PC-9 (cell line): Measurements from ENCODE around the gene LSM4. TPM values are rescaled to one million over a fixed set of nuclear protein-coding genes. Genes with fewer than 3 reads are reported as not detected.

Experiments
- BruUV-seq: library from RNA; stranded (reverse); fragments of 400-500 nt; replicated peaks from 2 replicates; lab custom pipeline; 2021; lab: Mats Ljungman, UMichigan
- CTCF ChIA-PET: fragments of 300-600 bp; sonication (Branson Sonifier 250); formaldehyde crosslinking; loops from one replicate; lab custom pipeline; 2022; ENCODE audit warnings: antibody characterized with exemption; lab: Charles Lee
- POLR2A ChIA-PET: fragments of 300-600 bp; sonication (Branson Sonifier 250); formaldehyde crosslinking; loops from one replicate; lab custom pipeline; 2022; ENCODE audit warnings: antibody characterized with exemption; ENCODE audit not compliant: unreplicated experiment; lab: Charles Lee
- DNase-seq, 2 experiments: peaks; one replicate each; pipeline versions ENCODE4 v3.0.0 to v3.0.0-alpha.2; 2015 to 2022; ENCODE audit warnings: mixed read lengths in 1 of 2
- H2AFZ ChIP-seq: fragments of 200-600 bp; sonication (generic); 2 replicates; pipeline ENCODE4 v1.8.1; 2017; ENCODE audit warnings: antibody characterized with exemption
- H3F3A ChIP-seq: fragments of 200-600 bp; sonication (generic); 2 replicates; pipeline ENCODE4 v1.8.1; 2017; ENCODE audit warnings: antibody characterized with exemption, mild to moderate bottlenecking, low read depth; ENCODE audit not compliant: insufficient read depth
- H3K27ac ChIP-seq: fragments of 200-600 bp; sonication (generic); 2 replicates; pipeline ENCODE4 v1.6.1; 2016; ENCODE audit warnings: mixed run types
- H3K27me3 ChIP-seq: fragments of 200-600 bp; sonication (generic); 2 replicates; pipeline ENCODE4 v1.6.1; 2016; ENCODE audit warnings: low read depth, mixed run types; ENCODE audit not compliant: insufficient read depth
- H3K36me3 ChIP-seq: fragments of 200-600 bp; sonication (generic); 2 replicates; pipeline ENCODE4 v1.6.1; 2016; ENCODE audit warnings: low read depth, mixed run types
- H3K4me1 ChIP-seq: fragments of 200-600 bp; sonication (generic); replicated peaks from 2 replicates; pipeline ENCODE4 v1.6.1; 2016; ENCODE audit warnings: mixed run types; ENCODE audit not compliant: insufficient read depth
- H3K4me2 ChIP-seq: fragments of 200-600 bp; sonication (generic); 2 replicates; pipeline ENCODE4 v1.6.1; 2017; ENCODE audit warnings: mixed run types
- H3K4me3 ChIP-seq: fragments of 200-600 bp; sonication (generic); 2 replicates; pipeline ENCODE4 v1.6.1; 2016; ENCODE audit warnings: mixed run types
- H3K79me2 ChIP-seq: fragments of 200-600 bp; sonication (generic); 2 replicates; pipeline ENCODE4 v1.6.1; 2017; ENCODE audit warnings: low read depth, mixed run types
- H3K9me2 ChIP-seq: fragments of 200-600 bp; sonication (generic); 2 replicates; pipeline ENCODE4 v1.8.1; 2017; ENCODE audit warnings: mild to moderate bottlenecking; ENCODE audit not compliant: insufficient read depth
- H3K9me3 ChIP-seq: fragments of 200-600 bp; sonication (generic); 2 replicates; pipeline ENCODE4 v1.8.1; 2016; ENCODE audit warnings: low read depth; ENCODE audit not compliant: insufficient read depth
- H4K20me1 ChIP-seq: fragments of 200-600 bp; sonication (generic); 2 replicates; pipeline ENCODE4 v1.8.1; 2017; ENCODE audit not compliant: insufficient read depth
- CTCF ChIP-seq: fragments of 200-600 bp; sonication (generic); conservative IDR thresholded peaks from 2 replicates; pipeline ENCODE4 v1.6.1; 2017; ENCODE audit warnings: mixed run types, antibody characterized with exemption, mild to moderate bottlenecking, moderate library complexity
- EZH2 ChIP-seq: fragments of 200-600 bp; sonication (generic); IDR thresholded peaks from 2 replicates; pipeline ENCODE4 v1.8.0; 2017; ENCODE audit warnings: antibody characterized with exemption, low read depth
- intact Hi-C: fragments of 100-400 bp; cut with micrococcal nuclease; formaldehyde crosslinking; loops from one replicate; pipeline ENCODE4 v1.10.0; 2022; ENCODE audit not compliant: unreplicated experiment
- total RNA-seq: library from RNA; stranded (reverse); gene quantifications from 2 replicates; pipeline ENCODE4 v1.2.3, GENCODE V29; 2021

Gene LSM4
- total RNA-seq, 1 experiment from 2014 or later: 323 TPM

DNA sequence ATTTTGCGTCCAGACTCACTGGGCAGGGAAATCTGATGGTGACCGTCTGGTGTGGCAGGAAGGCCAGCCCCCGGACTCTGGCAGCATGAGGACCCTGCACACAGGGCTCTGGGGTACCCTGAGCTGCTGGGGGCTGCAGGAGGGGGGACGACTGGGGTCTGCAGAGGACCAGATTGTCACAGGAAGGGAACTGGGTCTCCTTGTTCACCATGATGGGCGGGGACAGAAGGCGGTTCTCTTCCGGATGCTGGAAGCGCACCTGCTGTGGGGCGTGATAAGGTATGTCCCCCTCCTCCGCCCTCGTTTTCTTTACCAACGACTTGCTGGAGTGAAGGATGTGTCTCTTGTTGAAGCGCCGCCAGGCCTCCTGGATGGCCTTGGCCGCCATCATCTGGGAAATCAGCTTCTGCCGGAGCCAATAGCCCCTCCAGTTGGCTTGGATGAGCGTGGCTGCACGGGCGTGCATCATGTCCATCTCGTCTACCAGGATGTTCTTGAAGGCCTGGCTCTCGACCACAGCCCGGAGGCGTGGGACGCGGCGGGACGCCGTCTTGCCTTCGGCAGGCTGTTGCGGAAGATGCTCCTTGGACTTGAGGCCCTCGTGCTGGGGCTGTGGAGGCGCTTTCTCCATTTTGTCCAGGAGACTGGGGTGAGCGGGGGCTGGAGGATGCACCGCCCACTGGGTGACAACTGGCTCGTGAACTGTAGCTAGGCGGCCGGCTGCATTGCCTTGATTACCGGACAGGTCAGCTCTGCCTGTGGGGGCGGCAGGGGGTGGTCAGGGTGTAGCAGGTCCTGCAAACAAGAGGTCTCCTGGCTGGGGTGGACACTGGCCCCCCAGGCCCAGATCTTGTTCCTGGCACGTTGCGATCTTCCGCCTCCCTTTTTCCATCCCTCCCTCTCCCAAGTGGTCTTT, 55.8 kb downstream of the LSM4 start:
- CTCF ChIA-PET: no interaction called here
- Histone ChIP-seq H3K4me3 (no peak overlapping the region), H3K79me2 (no peaks in the 10 kb centered on the region), H3K27me3 (no peaks in the 10 kb centered on the region), H3K36me3 (no peaks in the 10 kb centered on the region), H3K4me1 (peaks cover 2% of the 10 kb centered on the region), H3K27ac (no peak overlapping the region), H3K4me2 (no peak overlapping the region), H3F3A (peaks cover 18% of the 10 kb centered on the region), H2AFZ (no peak overlapping the region), H3K9me2 (no peaks in the 10 kb centered on the region), H4K20me1 (no peaks in the 10 kb centered on the region), H3K9me3 (no peaks in the 10 kb centered on the region)
- DNase-seq: no peak
- TF ChIP-seq EZH2 (no peak), CTCF (no peak)
- no TSS peak for BruUV-seq
- POLR2A ChIA-PET: no interaction called here
- intact Hi-C loops: no loop called here

DNA sequence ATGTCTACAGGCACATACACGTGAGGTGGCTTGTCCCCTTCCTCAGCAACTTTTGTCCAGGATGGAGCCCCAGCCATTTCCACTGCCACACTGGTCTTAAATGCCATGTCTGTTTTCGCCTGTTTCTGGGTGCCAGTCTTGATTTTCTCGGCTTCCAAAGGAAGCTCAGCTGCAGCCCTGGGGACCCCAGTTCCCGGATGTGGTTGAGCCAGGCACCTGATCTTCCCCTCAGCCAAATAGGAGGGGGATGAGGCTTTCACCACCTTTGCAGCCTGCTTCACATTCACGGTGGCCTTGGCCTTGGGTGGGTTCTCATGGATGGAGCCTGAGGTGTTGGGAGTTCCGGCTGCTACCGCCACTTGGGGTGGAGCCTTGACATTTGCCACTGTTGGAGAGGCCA, 57.3 kb downstream of the LSM4 start:
- ChIA-PET POLR2A (no interaction called here), CTCF (no interaction called here)
- no peak overlapping the region for H3K4me3 ChIP-seq
- H3K27ac ChIP-seq: no peak overlapping the region
- BruUV-seq: no TSS peak
- no peaks in the 10 kb centered on the region for H3K9me3 ChIP-seq
- no peaks in the 10 kb centered on the region for H3K27me3 ChIP-seq
- intact Hi-C loops: no loop called here
- H3F3A ChIP-seq: peaks cover 13% of the 10 kb centered on the region
- no peaks in the 10 kb centered on the region for H3K9me2 ChIP-seq
- no peak for TF ChIP-seq CTCF
- no peak for TF ChIP-seq EZH2
- H3K4me1 ChIP-seq: no peaks in the 10 kb centered on the region
- H3K79me2 ChIP-seq: no peaks in the 10 kb centered on the region
- no peak overlapping the region for H2AFZ ChIP-seq
- no peaks in the 10 kb centered on the region for H3K36me3 ChIP-seq
- no peak for DNase-seq
- no peak overlapping the region for H3K4me2 ChIP-seq
- no peaks in the 10 kb centered on the region for H4K20me1 ChIP-seq

DNA sequence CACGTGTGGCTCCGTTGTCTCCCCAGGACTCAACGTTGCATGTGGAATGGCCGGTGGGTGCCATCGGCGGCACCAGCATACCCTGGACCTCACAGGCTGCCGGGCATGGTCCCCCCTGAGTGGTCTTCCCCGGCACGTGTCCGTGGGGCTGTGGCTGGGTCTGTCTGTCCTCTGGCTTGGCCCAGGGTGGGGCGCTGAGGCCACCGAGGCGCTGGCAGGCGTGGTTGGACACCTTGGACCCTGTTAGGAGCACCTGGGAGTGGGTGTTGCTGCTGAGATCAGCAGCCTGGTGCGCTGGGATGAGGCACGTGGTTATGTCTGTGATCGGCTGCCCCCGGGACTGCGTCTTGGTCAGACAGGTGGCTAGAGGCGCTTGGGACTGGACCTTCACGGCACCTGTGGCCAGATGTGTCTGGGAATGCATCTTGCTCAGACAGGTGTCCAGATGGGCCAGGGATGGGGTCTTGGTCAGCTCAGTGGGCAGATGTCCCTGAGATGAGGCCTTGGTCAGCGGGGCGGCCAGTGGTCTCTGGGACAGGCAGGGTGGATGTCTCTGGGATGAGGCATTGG, 57.8 kb downstream of the LSM4 start:
- TF ChIP-seq CTCF (no peak), EZH2 (no peak)
- POLR2A ChIA-PET: no interaction called here
- Histone ChIP-seq H3K79me2 (no peaks in the 10 kb centered on the region), H3K9me2 (no peaks in the 10 kb centered on the region), H3K9me3 (no peaks in the 10 kb centered on the region), H3K4me2 (no peak overlapping the region), H3K4me1 (no peaks in the 10 kb centered on the region), H4K20me1 (no peaks in the 10 kb centered on the region), H3K27ac (no peak overlapping the region), H3K4me3 (no peak overlapping the region), H3F3A (peaks cover 8% of the 10 kb centered on the region), H3K36me3 (no peaks in the 10 kb centered on the region), H2AFZ (no peak overlapping the region), H3K27me3 (no peaks in the 10 kb centered on the region)
- intact Hi-C loops: no loop called here
- CTCF ChIA-PET: no interaction called here
- BruUV-seq: no TSS peak
- no peak for DNase-seq
